Ovary (tissue), 9 donors: ENCODE data around the gene LCA5. TPM values are rescaled to one million over a fixed set of nuclear protein-coding genes. Genes with fewer than 3 reads are reported as not detected.

Source experiments
- DNase-seq, 5 donors: peaks; one replicate each; pipeline ENCODE4 v3.0.0-alpha.2; 2019 to 2020
- H3K27ac ChIP-seq, 2 donors: fragments of 200-600 bp; one replicate each; pipeline versions ENCODE4 v1.5.1 to v1.8.0; 2019 to 2022
- H3K27me3 ChIP-seq: fragments of 200-600 bp; one replicate; pipeline ENCODE4 v1.8.0; 2022
- H3K36me3 ChIP-seq: fragments of 200-600 bp; sonication (generic); one replicate; pipeline ENCODE4 v1.5.1; 2019
- H3K4me1 ChIP-seq: one replicate; pipeline ENCODE4 v1.8.1; 2013; ENCODE audit warnings: mild to moderate bottlenecking, moderate library complexity; ENCODE audit not compliant: insufficient read depth
- H3K4me3 ChIP-seq: fragments of 200-600 bp; sonication (generic); one replicate; pipeline ENCODE4 v1.5.1; 2017
- H3K9me3 ChIP-seq, 2 donors: fragments of 200-600 bp in 1 of 2; sonication (generic) in 1 of 2; one replicate each; pipeline versions ENCODE4 v1.5.1 to v1.8.1; 2013 to 2019; ENCODE audit warnings: mild to moderate bottlenecking in 1 of 2, moderate library complexity in 1 of 2
- CTCF ChIP-seq, 3 donors: fragments of 450-650 bp in 2 of 3; fragments of 200-600 bp in 1 of 3; IDR thresholded peaks; one replicate each; pipeline versions ENCODE4 v1.5.1 to v1.8.0; 2016 to 2022; ENCODE audit warnings: antibody characterized with exemption in 3 of 3, mild to moderate bottlenecking in 1 of 3
- EP300 ChIP-seq: sonication (generic); formaldehyde crosslinking; IDR thresholded peaks from one replicate; pipeline ENCODE4 v1.6.1; 2017; ENCODE audit warnings: antibody characterized with exemption
- POLR2A ChIP-seq: fragments of 450-650 bp; IDR thresholded peaks from one replicate; pipeline ENCODE4 v1.6.1; 2017; ENCODE audit warnings: antibody characterized with exemption, mild to moderate bottlenecking, moderate library complexity
- WGBS, 3 donors: extraction: QIAGEN DNeasy Blood & Tissue Kit in 1 of 3; methylation state at CpG; one replicate each; pipeline versions ENCODE4 v1.1.5 to v1.1.7; 2013 to 2017; 5-methylcytosine and 5-hydroxymethylcytosine counted together
- intact Hi-C, 4 donors: fragments of 100-400 bp; cut with DNase I; formaldehyde crosslinking; loops; one replicate each; pipeline versions ENCODE4 v1.11.0 to v1.15.1; 2022 to 2023
- polyA plus RNA-seq, 2 donors: library from polyadenylated mRNA; stranded (reverse); fragments of 200-250 nt in 1 of 2; fragments of 350-450 nt in 1 of 2; fragmentation: Illumina TruSeq in 1 of 2; extraction: RNeasy Lipid Tissue Mini Kit (QIAGEN cat#74804) in 1 of 2; gene quantifications; one replicate each; pipeline ENCODE4 v1.2.3, GENCODE V29; 2013 to 2014
- total RNA-seq, 7 donors: library from RNA; depleted of rRNA in 2 of 7; stranded (reverse); fragments of >200 nt in 2 of 7; fragmentation: NEBNext Ultra II Directional in 3 of 7; extraction: Animal tissue kit (Norgen Biotek cat#: 25700) in 3 of 7; gene quantifications; one replicate each; pipeline versions ENCODE4 v1.1.0 to v1.2.4, GENCODE V29; 2016 to 2023
- donor health status: DM: no; HTN: no; CAD: no; lungs with moderate emphysema.
- donor health status: DM: no; HTN: no; CAD: no.
- donor health status: Bipolar disorder and iron deficiency.
- donor health status: DM: yes; HTN: yes; CAD: no.
- donor health status: DM: no; HTN: no; CAD: no.
- donor health status: DM: yes; HTN: yes; CAD: no.

LCA5 gene
- total and polyA plus RNA-seq, 9 donors: 4.9 to 11.4 (median 8.9) TPM

DNA sequence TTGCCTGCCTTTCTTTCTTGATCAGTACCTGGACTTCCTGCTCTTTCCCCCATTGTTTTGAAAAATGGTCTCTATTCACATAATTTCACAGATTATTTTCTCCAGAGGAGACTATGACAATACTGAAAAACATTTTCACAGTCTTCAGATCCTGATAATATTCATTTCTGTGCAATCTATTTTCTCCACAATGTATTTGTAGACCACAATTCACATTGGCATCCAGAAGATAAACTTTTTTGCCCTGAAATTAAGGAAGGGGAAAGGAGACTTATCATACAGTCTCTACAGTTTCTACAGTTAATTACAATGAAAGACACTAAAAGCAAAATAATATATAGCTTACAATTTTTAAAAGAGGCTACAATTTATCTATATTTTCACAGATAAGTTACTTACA, 18.4 kb downstream of the LCA5 start:
- TF ChIP-seq EP300 (no peak), POLR2A (no peak), CTCF (IDR thresholded peaks at IDR 0.05) (no peak)
- Histone ChIP-seq H3K27ac (no peak overlapping the region), H3K4me1 (no peaks in the 10 kb centered on the region), H3K27me3 (no peaks in the 10 kb centered on the region), H3K4me3 (no peak overlapping the region), H3K36me3 (no peaks in the 10 kb centered on the region), H3K9me3 (no peaks in the 10 kb centered on the region)
- intact Hi-C loops: no loop called here
- no peak for DNase-seq

DNA sequence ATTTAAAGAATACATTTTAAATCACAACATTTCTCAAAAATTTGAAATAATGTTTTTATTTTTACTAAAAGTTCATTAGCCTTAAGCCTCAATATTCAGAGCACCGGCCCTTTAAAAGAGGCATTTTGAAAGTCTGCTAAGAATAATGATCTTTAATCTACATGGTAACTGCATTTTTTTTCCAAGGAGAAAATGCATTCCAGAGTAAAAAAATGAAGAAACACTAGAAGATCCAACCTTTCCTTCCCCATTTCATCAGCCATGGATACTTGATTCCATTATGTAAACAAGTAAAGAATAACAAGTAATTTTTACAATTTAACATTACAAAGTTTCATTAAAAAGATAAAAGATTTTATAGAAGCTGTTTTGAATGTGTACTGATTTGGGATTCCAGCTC, 21.8 kb downstream of the LCA5 start:
- no peaks in the 10 kb centered on the region for H3K27me3 ChIP-seq
- WGBS, 3 donors: 92 to 97% (median 94%) methylated on average over 1 of the region's 1 CpG
- no peak overlapping the region for H3K4me3 ChIP-seq
- no peak for DNase-seq
- H3K9me3 ChIP-seq: no peaks in the 10 kb centered on the region
- no peak overlapping the region for H3K27ac ChIP-seq
- H3K36me3 ChIP-seq: no peaks in the 10 kb centered on the region
- intact Hi-C loops: no loop called here
- TF ChIP-seq POLR2A (no peak), CTCF (IDR thresholded peaks at IDR 0.05) (no peak), EP300 (no peak)
- H3K4me1 ChIP-seq: no peaks in the 10 kb centered on the region

DNA sequence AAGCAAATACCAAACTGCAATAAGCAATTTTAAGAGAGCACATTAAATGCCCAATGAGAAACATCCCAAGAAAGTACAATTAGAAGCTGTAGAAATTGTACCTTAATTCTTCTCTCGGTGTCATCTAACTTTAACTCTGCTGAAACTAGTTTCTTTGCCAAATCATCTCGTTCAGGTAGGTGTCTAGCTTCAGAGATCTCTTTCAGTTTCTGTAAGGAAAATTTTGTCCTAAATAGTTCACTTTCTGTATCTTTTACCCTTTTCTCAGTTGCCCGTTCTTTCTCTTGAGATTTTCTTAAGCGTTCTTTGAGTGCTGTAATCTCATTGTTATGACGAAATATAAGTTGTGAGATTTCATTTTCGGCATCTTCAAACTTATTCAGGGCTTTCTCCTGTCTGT, 24.1 kb downstream of the LCA5 start:
- H3K4me3 ChIP-seq: no peak overlapping the region
- WGBS, 3 donors: 77 to 90% (median 86%) methylated on average over 6 of the region's 6 CpGs
- H3K27me3 ChIP-seq: no peaks in the 10 kb centered on the region
- no peaks in the 10 kb centered on the region for H3K36me3 ChIP-seq
- no peaks in the 10 kb centered on the region for H3K9me3 ChIP-seq
- DNase-seq: no peak
- H3K27ac ChIP-seq: no peak overlapping the region
- no peaks in the 10 kb centered on the region for H3K4me1 ChIP-seq
- intact Hi-C loops: no loop called here
- no peak for TF ChIP-seq POLR2A
- TF ChIP-seq CTCF (IDR thresholded peaks at IDR 0.05): no peak
- TF ChIP-seq EP300: no peak

DNA sequence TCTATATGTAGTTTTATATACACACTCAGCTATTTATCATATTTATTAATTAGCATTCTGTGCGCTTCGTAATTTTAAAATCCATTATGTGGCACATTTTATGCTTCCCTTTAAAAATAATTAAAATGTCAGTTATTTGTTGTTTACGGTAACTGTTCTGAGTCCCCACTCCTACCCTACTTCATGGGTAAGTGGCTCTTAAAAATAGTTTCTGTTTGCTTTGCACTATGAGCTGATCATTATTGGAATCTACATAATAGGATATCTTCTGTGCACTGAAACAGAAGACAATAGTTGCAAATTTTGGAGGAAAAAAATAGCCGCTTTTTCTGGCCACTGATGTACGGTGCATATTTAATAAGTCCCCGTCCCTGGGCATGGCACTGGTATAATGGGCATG, 25.2 kb downstream of the LCA5 start:
- DNase-seq: no peak
- Histone ChIP-seq H3K4me3 (no peak overlapping the region), H3K36me3 (no peaks in the 10 kb centered on the region), H3K4me1 (no peaks in the 10 kb centered on the region), H3K27me3 (no peaks in the 10 kb centered on the region), H3K9me3 (no peaks in the 10 kb centered on the region), H3K27ac (no peak overlapping the region)
- intact Hi-C loops: no loop called here
- WGBS, 3 donors: 95 to 98% (median 97%) methylated on average over 6 of the region's 6 CpGs
- TF ChIP-seq CTCF (IDR thresholded peaks at IDR 0.05): no peak

- Histone ChIP-seq H3K36me3 (no peaks in the 10 kb centered on the region), H3K27me3 (no peaks in the 10 kb centered on the region), H3K4me1 (no peaks in the 10 kb centered on the region), H3K4me3 (no peak overlapping the region), H3K27ac (no peak overlapping the region), H3K9me3 (no peaks in the 10 kb centered on the region)
- TF ChIP-seq EP300 (no peak), CTCF (IDR thresholded peaks at IDR 0.05) (no peak), POLR2A (no peak)
- intact Hi-C loops: no loop called here
- no peak for DNase-seq
- WGBS, 3 donors: 2 to 100% (median 100%) methylated on average over 1 of the region's 1 CpG
These were observed 26.5 kb downstream of the LCA5 start for GRCh38 chr6:79510707-79511106.
